ENCODE data around the gene UNC5A. TPM values are rescaled to one million over a fixed set of nuclear protein-coding genes. Genes with fewer than 3 reads are reported as not detected.

UNC5A gene
- total and polyA plus RNA-seq, 2 of the 8 experiments (the other 6 are each of a cell fraction or from before 2014, with no cell fraction given), result 4.0 to 7.6 TPM

DNA sequence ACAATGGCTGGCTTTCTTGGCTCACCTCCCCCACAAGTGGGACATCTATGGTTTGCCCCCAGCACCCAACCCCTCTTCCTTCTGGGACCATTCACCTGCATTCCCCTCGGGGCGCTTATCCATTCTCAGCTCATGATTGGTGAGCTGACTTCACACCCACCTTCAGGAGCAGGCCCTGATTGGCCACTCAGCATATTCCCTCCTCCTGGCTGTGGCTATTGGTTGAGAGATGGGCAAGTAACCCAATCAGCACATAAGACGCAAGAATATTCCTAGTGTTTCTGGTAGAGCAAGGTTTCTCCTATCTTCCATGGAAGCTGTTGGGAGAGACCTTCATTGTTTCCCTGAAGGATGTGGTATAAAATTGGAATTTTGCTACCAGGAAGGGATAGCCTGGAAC, 22.7 kb upstream of the UNC5A start (continued):
- TF ChIP-seq, protein P1, sequence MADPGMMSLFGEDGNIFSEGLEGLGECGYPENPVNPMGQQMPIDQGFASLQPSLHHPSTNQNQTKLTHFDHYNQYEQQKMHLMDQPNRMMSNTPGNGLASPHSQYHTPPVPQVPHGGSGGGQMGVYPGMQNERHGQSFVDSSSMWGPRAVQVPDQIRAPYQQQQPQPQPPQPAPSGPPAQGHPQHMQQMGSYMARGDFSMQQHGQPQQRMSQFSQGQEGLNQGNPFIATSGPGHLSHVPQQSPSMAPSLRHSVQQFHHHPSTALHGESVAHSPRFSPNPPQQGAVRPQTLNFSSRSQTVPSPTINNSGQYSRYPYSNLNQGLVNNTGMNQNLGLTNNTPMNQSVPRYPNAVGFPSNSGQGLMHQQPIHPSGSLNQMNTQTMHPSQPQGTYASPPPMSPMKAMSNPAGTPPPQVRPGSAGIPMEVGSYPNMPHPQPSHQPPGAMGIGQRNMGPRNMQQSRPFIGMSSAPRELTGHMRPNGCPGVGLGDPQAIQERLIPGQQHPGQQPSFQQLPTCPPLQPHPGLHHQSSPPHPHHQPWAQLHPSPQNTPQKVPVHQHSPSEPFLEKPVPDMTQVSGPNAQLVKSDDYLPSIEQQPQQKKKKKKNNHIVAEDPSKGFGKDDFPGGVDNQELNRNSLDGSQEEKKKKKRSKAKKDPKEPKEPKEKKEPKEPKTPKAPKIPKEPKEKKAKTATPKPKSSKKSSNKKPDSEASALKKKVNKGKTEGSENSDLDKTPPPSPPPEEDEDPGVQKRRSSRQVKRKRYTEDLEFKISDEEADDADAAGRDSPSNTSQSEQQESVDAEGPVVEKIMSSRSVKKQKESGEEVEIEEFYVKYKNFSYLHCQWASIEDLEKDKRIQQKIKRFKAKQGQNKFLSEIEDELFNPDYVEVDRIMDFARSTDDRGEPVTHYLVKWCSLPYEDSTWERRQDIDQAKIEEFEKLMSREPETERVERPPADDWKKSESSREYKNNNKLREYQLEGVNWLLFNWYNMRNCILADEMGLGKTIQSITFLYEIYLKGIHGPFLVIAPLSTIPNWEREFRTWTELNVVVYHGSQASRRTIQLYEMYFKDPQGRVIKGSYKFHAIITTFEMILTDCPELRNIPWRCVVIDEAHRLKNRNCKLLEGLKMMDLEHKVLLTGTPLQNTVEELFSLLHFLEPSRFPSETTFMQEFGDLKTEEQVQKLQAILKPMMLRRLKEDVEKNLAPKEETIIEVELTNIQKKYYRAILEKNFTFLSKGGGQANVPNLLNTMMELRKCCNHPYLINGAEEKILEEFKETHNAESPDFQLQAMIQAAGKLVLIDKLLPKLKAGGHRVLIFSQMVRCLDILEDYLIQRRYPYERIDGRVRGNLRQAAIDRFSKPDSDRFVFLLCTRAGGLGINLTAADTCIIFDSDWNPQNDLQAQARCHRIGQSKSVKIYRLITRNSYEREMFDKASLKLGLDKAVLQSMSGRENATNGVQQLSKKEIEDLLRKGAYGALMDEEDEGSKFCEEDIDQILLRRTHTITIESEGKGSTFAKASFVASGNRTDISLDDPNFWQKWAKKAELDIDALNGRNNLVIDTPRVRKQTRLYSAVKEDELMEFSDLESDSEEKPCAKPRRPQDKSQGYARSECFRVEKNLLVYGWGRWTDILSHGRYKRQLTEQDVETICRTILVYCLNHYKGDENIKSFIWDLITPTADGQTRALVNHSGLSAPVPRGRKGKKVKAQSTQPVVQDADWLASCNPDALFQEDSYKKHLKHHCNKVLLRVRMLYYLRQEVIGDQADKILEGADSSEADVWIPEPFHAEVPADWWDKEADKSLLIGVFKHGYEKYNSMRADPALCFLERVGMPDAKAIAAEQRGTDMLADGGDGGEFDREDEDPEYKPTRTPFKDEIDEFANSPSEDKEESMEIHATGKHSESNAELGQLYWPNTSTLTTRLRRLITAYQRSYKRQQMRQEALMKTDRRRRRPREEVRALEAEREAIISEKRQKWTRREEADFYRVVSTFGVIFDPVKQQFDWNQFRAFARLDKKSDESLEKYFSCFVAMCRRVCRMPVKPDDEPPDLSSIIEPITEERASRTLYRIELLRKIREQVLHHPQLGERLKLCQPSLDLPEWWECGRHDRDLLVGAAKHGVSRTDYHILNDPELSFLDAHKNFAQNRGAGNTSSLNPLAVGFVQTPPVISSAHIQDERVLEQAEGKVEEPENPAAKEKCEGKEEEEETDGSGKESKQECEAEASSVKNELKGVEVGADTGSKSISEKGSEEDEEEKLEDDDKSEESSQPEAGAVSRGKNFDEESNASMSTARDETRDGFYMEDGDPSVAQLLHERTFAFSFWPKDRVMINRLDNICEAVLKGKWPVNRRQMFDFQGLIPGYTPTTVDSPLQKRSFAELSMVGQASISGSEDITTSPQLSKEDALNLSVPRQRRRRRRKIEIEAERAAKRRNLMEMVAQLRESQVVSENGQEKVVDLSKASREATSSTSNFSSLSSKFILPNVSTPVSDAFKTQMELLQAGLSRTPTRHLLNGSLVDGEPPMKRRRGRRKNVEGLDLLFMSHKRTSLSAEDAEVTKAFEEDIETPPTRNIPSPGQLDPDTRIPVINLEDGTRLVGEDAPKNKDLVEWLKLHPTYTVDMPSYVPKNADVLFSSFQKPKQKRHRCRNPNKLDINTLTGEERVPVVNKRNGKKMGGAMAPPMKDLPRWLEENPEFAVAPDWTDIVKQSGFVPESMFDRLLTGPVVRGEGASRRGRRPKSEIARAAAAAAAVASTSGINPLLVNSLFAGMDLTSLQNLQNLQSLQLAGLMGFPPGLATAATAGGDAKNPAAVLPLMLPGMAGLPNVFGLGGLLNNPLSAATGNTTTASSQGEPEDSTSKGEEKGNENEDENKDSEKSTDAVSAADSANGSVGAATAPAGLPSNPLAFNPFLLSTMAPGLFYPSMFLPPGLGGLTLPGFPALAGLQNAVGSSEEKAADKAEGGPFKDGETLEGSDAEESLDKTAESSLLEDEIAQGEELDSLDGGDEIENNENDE (IDR thresholded peaks at IDR 0.05; ENCODE audit: insufficient replicate concordance, low read length), result no peak

Measured in H1 (cell line).